Measurements from ENCODE around the gene HMG20A. TPM values are rescaled to one million over a fixed set of nuclear protein-coding genes. Genes with fewer than 3 reads are reported as not detected.

The HMG20A gene
- total and polyA plus RNA-seq, 2 experiments from 2014 or later: 17.8 to 57.8 TPM

DNA sequence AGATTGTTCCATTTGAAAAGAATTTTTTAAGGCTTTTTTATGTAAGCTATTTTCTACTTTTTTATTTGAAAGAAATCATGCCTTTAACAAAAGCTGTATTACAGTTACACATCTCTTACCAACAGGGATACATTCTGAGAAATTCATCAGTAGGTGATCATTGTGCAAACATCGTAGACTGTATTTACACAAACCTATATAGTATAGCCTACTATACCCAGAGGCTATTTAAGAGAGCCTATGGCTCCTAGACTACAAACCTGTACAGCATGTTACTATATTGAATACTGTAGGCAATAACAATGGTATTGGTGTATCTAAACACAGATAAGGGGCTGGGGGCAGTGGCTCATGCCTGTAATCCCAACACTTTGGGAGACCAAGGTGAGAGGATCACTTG lies 43.9 kb upstream of the HMG20A start:
- H3K79me2 ChIP-seq (replicated peaks; ENCODE audit: insufficient read depth): peaks cover 43% of the 10 kb centered on the region
- no peaks in the 10 kb centered on the region for H3K9me2 ChIP-seq (ENCODE audit: insufficient read depth)
- no peaks in the 10 kb centered on the region for H3F3A ChIP-seq (replicated peaks; ENCODE audit: low read depth)
- Mint-ChIP-seq H3K4me3 (no peak overlapping the region), H3K4me1 (peaks cover 8% of the 10 kb centered on the region), H3K27me3 (ENCODE audit: insufficient read depth, low read depth, poor library complexity) (no peaks in the 10 kb centered on the region), H3K27ac (no peak overlapping the region), H3K36me3 (ENCODE audit: low read depth) (no peaks in the 10 kb centered on the region; the same call in 2 of the 3 replicates), H3K9me3 (no peaks in the 10 kb centered on the region)
- H3K4me2 ChIP-seq: no peak overlapping the region
- DNase-seq (ENCODE audit: low spot score): no peak
- no peaks in the 10 kb centered on the region for H3K36me3 ChIP-seq (ENCODE audit: insufficient read depth)
- no peak overlapping the region for H2AFZ ChIP-seq
- no peak for TF ChIP-seq STAT1 (IDR thresholded peaks at IDR 0.05; ENCODE audit: unreplicated experiment)
- TF ChIP-seq, protein P1, sequence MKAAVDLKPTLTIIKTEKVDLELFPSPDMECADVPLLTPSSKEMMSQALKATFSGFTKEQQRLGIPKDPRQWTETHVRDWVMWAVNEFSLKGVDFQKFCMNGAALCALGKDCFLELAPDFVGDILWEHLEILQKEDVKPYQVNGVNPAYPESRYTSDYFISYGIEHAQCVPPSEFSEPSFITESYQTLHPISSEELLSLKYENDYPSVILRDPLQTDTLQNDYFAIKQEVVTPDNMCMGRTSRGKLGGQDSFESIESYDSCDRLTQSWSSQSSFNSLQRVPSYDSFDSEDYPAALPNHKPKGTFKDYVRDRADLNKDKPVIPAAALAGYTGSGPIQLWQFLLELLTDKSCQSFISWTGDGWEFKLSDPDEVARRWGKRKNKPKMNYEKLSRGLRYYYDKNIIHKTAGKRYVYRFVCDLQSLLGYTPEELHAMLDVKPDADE (IDR thresholded peaks at IDR 0.05): no peak
- TF ChIP-seq, protein P2, sequence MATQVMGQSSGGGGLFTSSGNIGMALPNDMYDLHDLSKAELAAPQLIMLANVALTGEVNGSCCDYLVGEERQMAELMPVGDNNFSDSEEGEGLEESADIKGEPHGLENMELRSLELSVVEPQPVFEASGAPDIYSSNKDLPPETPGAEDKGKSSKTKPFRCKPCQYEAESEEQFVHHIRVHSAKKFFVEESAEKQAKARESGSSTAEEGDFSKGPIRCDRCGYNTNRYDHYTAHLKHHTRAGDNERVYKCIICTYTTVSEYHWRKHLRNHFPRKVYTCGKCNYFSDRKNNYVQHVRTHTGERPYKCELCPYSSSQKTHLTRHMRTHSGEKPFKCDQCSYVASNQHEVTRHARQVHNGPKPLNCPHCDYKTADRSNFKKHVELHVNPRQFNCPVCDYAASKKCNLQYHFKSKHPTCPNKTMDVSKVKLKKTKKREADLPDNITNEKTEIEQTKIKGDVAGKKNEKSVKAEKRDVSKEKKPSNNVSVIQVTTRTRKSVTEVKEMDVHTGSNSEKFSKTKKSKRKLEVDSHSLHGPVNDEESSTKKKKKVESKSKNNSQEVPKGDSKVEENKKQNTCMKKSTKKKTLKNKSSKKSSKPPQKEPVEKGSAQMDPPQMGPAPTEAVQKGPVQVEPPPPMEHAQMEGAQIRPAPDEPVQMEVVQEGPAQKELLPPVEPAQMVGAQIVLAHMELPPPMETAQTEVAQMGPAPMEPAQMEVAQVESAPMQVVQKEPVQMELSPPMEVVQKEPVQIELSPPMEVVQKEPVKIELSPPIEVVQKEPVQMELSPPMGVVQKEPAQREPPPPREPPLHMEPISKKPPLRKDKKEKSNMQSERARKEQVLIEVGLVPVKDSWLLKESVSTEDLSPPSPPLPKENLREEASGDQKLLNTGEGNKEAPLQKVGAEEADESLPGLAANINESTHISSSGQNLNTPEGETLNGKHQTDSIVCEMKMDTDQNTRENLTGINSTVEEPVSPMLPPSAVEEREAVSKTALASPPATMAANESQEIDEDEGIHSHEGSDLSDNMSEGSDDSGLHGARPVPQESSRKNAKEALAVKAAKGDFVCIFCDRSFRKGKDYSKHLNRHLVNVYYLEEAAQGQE (IDR thresholded peaks at IDR 0.05; ENCODE audit: unreplicated experiment): no peak
- no peak for TF ChIP-seq POLR2AphosphoS5 (IDR thresholded peaks at IDR 0.05; ENCODE audit: low read depth)
- no peak for TF ChIP-seq JUNB (IDR thresholded peaks at IDR 0.05; ENCODE audit: unreplicated experiment)
- no peak for TF ChIP-seq ZNF331 (CRISPR knock-in tag; IDR thresholded peaks at IDR 0.05; ENCODE audit: low read depth)
- no peak for TF ChIP-seq NANOG (IDR thresholded peaks at IDR 0.05; ENCODE audit: borderline replicate concordance)
- no peak for TF ChIP-seq CREB1 (CRISPR knock-in tag; IDR thresholded peaks at IDR 0.05; ENCODE audit: low read depth)
- TF ChIP-seq EZH2phosphoT487 (IDR thresholded peaks at IDR 0.05; ENCODE audit: unreplicated experiment): no peak
- no peak for TF ChIP-seq EZH2 (IDR thresholded peaks at IDR 0.05; ENCODE audit: low read depth, unreplicated experiment)
- TF ChIP-seq, protein P3, sequence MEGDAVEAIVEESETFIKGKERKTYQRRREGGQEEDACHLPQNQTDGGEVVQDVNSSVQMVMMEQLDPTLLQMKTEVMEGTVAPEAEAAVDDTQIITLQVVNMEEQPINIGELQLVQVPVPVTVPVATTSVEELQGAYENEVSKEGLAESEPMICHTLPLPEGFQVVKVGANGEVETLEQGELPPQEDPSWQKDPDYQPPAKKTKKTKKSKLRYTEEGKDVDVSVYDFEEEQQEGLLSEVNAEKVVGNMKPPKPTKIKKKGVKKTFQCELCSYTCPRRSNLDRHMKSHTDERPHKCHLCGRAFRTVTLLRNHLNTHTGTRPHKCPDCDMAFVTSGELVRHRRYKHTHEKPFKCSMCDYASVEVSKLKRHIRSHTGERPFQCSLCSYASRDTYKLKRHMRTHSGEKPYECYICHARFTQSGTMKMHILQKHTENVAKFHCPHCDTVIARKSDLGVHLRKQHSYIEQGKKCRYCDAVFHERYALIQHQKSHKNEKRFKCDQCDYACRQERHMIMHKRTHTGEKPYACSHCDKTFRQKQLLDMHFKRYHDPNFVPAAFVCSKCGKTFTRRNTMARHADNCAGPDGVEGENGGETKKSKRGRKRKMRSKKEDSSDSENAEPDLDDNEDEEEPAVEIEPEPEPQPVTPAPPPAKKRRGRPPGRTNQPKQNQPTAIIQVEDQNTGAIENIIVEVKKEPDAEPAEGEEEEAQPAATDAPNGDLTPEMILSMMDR (conservative IDR thresholded peaks at IDR 0.05; ENCODE audit: low read depth in 2 of 2): no peak
- TF ChIP-seq ZNF114 (CRISPR knock-in tag; IDR thresholded peaks at IDR 0.05): no peak
- TF ChIP-seq, protein P4, sequence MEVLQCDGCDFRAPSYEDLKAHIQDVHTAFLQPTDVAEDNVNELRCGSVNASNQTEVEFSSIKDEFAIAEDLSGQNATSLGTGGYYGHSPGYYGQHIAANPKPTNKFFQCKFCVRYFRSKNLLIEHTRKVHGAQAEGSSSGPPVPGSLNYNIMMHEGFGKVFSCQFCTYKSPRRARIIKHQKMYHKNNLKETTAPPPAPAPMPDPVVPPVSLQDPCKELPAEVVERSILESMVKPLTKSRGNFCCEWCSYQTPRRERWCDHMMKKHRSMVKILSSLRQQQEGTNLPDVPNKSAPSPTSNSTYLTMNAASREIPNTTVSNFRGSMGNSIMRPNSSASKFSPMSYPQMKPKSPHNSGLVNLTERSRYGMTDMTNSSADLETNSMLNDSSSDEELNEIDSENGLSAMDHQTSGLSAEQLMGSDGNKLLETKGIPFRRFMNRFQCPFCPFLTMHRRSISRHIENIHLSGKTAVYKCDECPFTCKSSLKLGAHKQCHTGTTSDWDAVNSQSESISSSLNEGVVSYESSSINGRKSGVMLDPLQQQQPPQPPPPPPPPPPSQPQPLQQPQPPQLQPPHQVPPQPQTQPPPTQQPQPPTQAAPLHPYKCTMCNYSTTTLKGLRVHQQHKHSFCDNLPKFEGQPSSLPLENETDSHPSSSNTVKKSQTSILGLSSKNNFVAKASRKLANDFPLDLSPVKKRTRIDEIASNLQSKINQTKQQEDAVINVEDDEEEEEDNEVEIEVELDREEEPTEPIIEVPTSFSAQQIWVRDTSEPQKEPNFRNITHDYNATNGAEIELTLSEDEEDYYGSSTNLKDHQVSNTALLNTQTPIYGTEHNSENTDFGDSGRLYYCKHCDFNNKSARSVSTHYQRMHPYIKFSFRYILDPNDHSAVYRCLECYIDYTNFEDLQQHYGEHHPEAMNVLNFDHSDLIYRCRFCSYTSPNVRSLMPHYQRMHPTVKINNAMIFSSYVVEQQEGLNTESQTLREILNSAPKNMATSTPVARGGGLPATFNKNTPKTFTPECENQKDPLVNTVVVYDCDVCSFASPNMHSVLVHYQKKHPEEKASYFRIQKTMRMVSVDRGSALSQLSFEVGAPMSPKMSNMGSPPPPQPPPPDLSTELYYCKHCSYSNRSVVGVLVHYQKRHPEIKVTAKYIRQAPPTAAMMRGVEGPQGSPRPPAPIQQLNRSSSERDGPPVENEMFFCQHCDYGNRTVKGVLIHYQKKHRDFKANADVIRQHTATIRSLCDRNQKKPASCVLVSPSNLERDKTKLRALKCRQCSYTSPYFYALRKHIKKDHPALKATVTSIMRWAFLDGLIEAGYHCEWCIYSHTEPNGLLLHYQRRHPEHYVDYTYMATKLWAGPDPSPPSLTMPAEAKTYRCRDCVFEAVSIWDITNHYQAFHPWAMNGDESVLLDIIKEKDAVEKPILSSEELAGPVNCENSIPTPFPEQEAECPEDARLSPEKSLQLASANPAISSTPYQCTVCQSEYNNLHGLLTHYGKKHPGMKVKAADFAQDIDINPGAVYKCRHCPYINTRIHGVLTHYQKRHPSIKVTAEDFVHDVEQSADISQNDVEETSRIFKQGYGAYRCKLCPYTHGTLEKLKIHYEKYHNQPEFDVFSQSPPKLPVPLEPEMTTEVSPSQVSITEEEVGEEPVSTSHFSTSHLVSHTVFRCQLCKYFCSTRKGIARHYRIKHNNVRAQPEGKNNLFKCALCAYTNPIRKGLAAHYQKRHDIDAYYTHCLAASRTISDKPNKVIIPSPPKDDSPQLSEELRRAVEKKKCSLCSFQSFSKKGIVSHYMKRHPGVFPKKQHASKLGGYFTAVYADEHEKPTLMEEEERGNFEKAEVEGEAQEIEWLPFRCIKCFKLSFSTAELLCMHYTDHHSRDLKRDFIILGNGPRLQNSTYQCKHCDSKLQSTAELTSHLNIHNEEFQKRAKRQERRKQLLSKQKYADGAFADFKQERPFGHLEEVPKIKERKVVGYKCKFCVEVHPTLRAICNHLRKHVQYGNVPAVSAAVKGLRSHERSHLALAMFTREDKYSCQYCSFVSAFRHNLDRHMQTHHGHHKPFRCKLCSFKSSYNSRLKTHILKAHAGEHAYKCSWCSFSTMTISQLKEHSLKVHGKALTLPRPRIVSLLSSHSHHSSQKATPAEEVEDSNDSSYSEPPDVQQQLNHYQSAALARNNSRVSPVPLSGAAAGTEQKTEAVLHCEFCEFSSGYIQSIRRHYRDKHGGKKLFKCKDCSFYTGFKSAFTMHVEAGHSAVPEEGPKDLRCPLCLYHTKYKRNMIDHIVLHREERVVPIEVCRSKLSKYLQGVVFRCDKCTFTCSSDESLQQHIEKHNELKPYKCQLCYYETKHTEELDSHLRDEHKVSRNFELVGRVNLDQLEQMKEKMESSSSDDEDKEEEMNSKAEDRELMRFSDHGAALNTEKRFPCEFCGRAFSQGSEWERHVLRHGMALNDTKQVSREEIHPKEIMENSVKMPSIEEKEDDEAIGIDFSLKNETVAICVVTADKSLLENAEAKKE (CRISPR knock-in tag; IDR thresholded peaks at IDR 0.05): no peak
- H3K27me3 ChIP-seq (ENCODE audit: insufficient read depth): no peaks in the 10 kb centered on the region
- no peaks in the 10 kb centered on the region for H3K4me1 ChIP-seq (ENCODE audit: insufficient read depth)
- no peak for ATAC-seq
- no peaks in the 10 kb centered on the region; the same call in none of the 2 replicates for H4K20me1 ChIP-seq (replicated peaks; ENCODE audit: insufficient read depth)
- no peak overlapping the region for H3K4me3 ChIP-seq
- no peak overlapping the region for H3K27ac ChIP-seq (ENCODE audit: low read depth)

Measured in GM23338 (cell line).